ENCODE data around the gene MYO3A. TPM values are rescaled to one million over a fixed set of nuclear protein-coding genes. Genes with fewer than 3 reads are reported as not detected.

Gene MYO3A
- total and polyA plus RNA-seq, 2 donors (not counting 3 experiments of a cell fraction or from before 2014, with no cell fraction given): not detected

GRCh38 chr10:25974897-25975459 lies 40.9 kb downstream of the MYO3A start:
- no peaks in the 10 kb centered on the region for H3K36me3 ChIP-seq (ENCODE audit: control insufficient read depth in 2 of 2, extremely low read depth in 1 of 2, insufficient read depth in 2 of 2, low read length in 2 of 2)
- H3K27me3 ChIP-seq (ENCODE audit: control insufficient read depth in 2 of 2, insufficient read depth in 2 of 2, low read length in 2 of 2): no peaks in the 10 kb centered on the region
- H4K20me1 ChIP-seq (replicated peaks; ENCODE audit: control insufficient read depth, extremely low read depth, insufficient read depth, low read length): no peaks in the 10 kb centered on the region
- no peak for TF ChIP-seq POLR2AphosphoS5 (IDR thresholded peaks at IDR 0.05; ENCODE audit: insufficient read depth, low read depth, low read length)
- no peak for TF ChIP-seq MAX (IDR thresholded peaks at IDR 0.05; ENCODE audit: insufficient read depth, insufficient read length)
- TF ChIP-seq POLR2A (IDR thresholded peaks at IDR 0.05; ENCODE audit: low read depth, low read length): no peak
- no peak for TF ChIP-seq MYC (IDR thresholded peaks at IDR 0.05; ENCODE audit: low read depth, low read length)
- no peak for TF ChIP-seq GATA2 (IDR thresholded peaks at IDR 0.05; ENCODE audit: insufficient read depth, insufficient read length, low read depth, low read length)
- no peak for TF ChIP-seq EZH2 (IDR thresholded peaks at IDR 0.05; ENCODE audit: borderline replicate concordance, low read depth, low read length, severe bottlenecking)
- TF ChIP-seq CTCF (IDR thresholded peaks at IDR 0.05; ENCODE audit: extremely low read depth in 1 of 2, insufficient read depth in 1 of 2, low read depth in 1 of 2, low read length in 2 of 2): no peak
- no peak for TF ChIP-seq JUN (IDR thresholded peaks at IDR 0.05; ENCODE audit: borderline replicate concordance, insufficient read depth, insufficient read length, low read depth)
- no peak for TF ChIP-seq FOS (IDR thresholded peaks at IDR 0.05; ENCODE audit: borderline replicate concordance, insufficient read depth, low read length)
- H3K9me3 ChIP-seq (replicated peaks; ENCODE audit: control insufficient read depth, insufficient read depth, low read length): peaks cover 3% of the 10 kb centered on the region
- no peak overlapping the region for H3K4me3 ChIP-seq (replicated peaks in 1 of 3; ENCODE audit: insufficient read depth in 1 of 3, low read depth in 1 of 3, low read length in 3 of 3)
- no peak for FAIRE-seq
- H3K4me1 ChIP-seq (ENCODE audit: control insufficient read depth, extremely low read depth, insufficient read depth, low read length): no peaks in the 10 kb centered on the region
- no peaks in the 10 kb centered on the region for H3K9me1 ChIP-seq (replicated peaks; ENCODE audit: control insufficient read depth, extremely low read depth, insufficient read depth, low read length)
- H3K4me2 ChIP-seq (ENCODE audit: insufficient read depth, low read length): no peak overlapping the region
- POLR2A ChIA-PET: no interaction called here
- no peak overlapping the region for H2AFZ ChIP-seq (ENCODE audit: low read depth, low read length)
- H3K27ac ChIP-seq (ENCODE audit: insufficient read depth, low read depth, low read length): no peak overlapping the region
- H3K79me2 ChIP-seq (ENCODE audit: control insufficient read depth, insufficient read depth, low read length): no peaks in the 10 kb centered on the region
- CTCF ChIA-PET: no interaction called here
- DNase-seq (ENCODE audit: low read depth, low spot score): no peak
- H3K9ac ChIP-seq (replicated peaks; ENCODE audit: extremely low read depth, insufficient read depth, low read length): no peak overlapping the region
- intact Hi-C loops (cut with micrococcal nuclease): no loop called here
- dilution Hi-C loops (cut with MboI; ENCODE audit: extremely low pct_ligation_motif_present, low sequenced_read_pairs): no loop called here
- BruUV-seq (replicated peaks): no TSS peak

Data from endothelial cell of umbilical vein (primary cell).